Measurements from ENCODE around the gene SMCO2.
"Not testable (repeated sequence)": the region's sequence is repeated elsewhere in the genome, so short reads cannot be mapped to it uniquely, and the experiment has no call there.

The SMCO2 gene

GRCh38 chr12:27531896-27532295 is 85.4 kb downstream of the SMCO2 start:
- Histone ChIP-seq H3K9me3 (no peaks in the 10 kb centered on the region), H3K36me3 (replicated peaks) (no peaks in the 10 kb centered on the region), H3K27me3 (ENCODE audit: low read depth) (no peaks in the 10 kb centered on the region), H3K4me1 (peaks cover 8% of the 10 kb centered on the region; the same call in 1 of the 2 replicates), H3K4me3 (no peak overlapping the region)
- in situ Hi-C loops (cut with MboI; ENCODE audit: low sequenced_read_pairs) = no loop called here
- DNase-seq (ENCODE audit: low spot score in 2 of 2) = no peak

DNA sequence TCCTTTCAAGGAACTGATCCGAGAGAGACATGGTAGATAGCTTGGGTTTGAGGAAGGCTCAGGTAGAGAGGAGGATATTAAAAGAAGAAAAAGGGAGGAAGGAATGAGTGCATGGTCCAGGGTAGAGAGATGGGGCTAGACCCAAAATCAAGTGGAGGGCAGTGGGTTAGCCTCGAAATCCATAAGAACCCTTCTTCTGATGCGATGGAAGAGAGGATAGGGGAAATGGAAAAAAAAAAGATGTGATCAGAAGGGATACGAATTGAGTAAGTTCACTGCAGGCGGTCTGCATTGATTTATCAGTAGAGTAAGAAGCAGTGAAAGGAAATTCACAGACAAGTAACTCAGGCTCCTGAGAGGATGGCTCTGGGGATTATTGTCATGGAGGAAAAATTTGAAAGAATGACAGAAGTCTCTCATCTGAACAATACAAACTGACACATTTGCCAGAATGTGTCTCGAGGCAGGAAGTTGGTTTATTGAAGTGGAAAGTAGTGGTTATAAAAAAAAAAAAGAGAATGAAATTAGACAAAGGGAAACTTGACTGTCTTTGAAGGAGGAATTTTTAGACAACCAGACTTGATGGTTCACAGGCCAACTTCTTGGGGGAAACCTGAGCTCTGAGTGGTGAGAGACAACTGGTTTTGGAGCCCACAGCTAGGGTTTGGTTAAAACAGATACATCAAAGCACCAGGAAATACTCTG is 87.7 kb downstream of the SMCO2 start:
- Histone ChIP-seq H3K36me3 (replicated peaks) (no peaks in the 10 kb centered on the region), H3K4me1 (peaks cover 8% of the 10 kb centered on the region; the same call in 1 of the 2 replicates), H3K27me3 (ENCODE audit: low read depth) (no peaks in the 10 kb centered on the region), H3K9me3 (no peaks in the 10 kb centered on the region), H3K4me3 (no peak overlapping the region)
- in situ Hi-C loops (cut with MboI; ENCODE audit: low sequenced_read_pairs) = no loop called here
- no peak for DNase-seq (ENCODE audit: low spot score in 2 of 2)

GRCh38 chr12:27534765-27535161 is 88.2 kb downstream of the SMCO2 start:
- Histone ChIP-seq H3K4me1 (peaks cover 7% of the 10 kb centered on the region; the same call in 1 of the 2 replicates), H3K4me3 (no peak overlapping the region), H3K9me3 (no peaks in the 10 kb centered on the region), H3K36me3 (replicated peaks) (no peaks in the 10 kb centered on the region), H3K27me3 (ENCODE audit: low read depth) (no peaks in the 10 kb centered on the region)
- no peak for DNase-seq (ENCODE audit: low spot score in 2 of 2)
- in situ Hi-C loops (cut with MboI; ENCODE audit: low sequenced_read_pairs) = no loop called here

- no peaks in the 10 kb centered on the region for H3K36me3 ChIP-seq (replicated peaks)
- H3K9me3 ChIP-seq = no peaks in the 10 kb centered on the region
- no peak for DNase-seq (ENCODE audit: low spot score in 2 of 2)
- in situ Hi-C loops (cut with MboI; ENCODE audit: low sequenced_read_pairs) = no loop called here
- no peaks in the 10 kb centered on the region for H3K27me3 ChIP-seq (ENCODE audit: low read depth)
- H3K4me1 ChIP-seq = peaks cover 2% of the 10 kb centered on the region; the same call in 1 of the 2 replicates
- H3K4me3 ChIP-seq = no peak overlapping the region
Observed at GRCh38 chr12:27535318-27535717, 88.8 kb downstream of the SMCO2 start.

- H3K9me3 ChIP-seq = no peaks in the 10 kb centered on the region
- H3K27me3 ChIP-seq (ENCODE audit: low read depth) = no peaks in the 10 kb centered on the region
- no peaks in the 10 kb centered on the region for H3K36me3 ChIP-seq (replicated peaks)
- no peak for DNase-seq (ENCODE audit: low spot score in 2 of 2)
- in situ Hi-C loops (cut with MboI; ENCODE audit: low sequenced_read_pairs) = no loop called here
- H3K4me3 ChIP-seq = no peak overlapping the region
- H3K4me1 ChIP-seq = 0 out of 2 replicates have a peak, but pooled peaks cover 2% of the 10 kb centered on the region
Observed at GRCh38 chr12:27537855-27538675, 91.5 kb downstream of the SMCO2 start.

DNA sequence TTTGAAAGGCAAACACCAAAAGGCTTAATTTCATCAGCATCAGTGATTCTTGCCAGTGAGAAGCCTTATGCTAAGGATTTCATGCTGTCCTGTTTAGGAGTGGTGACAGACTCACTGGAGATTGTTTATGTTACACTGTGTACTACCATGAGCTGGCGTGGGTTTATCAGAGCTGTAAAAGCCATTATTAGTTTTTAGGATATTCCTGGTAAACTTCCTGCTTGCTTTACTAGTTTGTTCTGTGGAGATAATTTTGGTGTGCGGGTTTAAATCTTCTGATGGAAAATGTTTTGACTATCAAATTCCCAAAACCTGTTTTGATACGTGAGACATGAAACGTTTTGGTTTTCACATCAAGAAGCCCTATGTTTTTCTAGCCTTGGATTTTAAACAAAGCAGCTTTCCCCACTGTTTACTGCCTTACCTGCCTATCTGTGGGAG is 92.7 kb downstream of the SMCO2 start:
- Histone ChIP-seq H3K36me3 (replicated peaks) (no peaks in the 10 kb centered on the region), H3K9me3 (no peaks in the 10 kb centered on the region), H3K4me1 (peaks cover 4% of the 10 kb centered on the region; the same call in 1 of the 2 replicates), H3K4me3 (no peak overlapping the region), H3K27me3 (ENCODE audit: low read depth) (no peaks in the 10 kb centered on the region)
- in situ Hi-C loops (cut with MboI; ENCODE audit: low sequenced_read_pairs) = no loop called here
- no peak for DNase-seq (ENCODE audit: low spot score in 2 of 2)

GRCh38 chr12:27541031-27541719 is 94.6 kb downstream of the SMCO2 start:
- Histone ChIP-seq H3K4me3 (no peak overlapping the region), H3K36me3 (replicated peaks) (no peaks in the 10 kb centered on the region), H3K9me3 (no peaks in the 10 kb centered on the region), H3K4me1 (peaks cover 4% of the 10 kb centered on the region; the same call in 1 of the 2 replicates), H3K27me3 (ENCODE audit: low read depth) (no peaks in the 10 kb centered on the region)
- DNase-seq (ENCODE audit: low spot score in 2 of 2) = no peak
- in situ Hi-C loops (cut with MboI; ENCODE audit: low sequenced_read_pairs) = no loop called here

DNA sequence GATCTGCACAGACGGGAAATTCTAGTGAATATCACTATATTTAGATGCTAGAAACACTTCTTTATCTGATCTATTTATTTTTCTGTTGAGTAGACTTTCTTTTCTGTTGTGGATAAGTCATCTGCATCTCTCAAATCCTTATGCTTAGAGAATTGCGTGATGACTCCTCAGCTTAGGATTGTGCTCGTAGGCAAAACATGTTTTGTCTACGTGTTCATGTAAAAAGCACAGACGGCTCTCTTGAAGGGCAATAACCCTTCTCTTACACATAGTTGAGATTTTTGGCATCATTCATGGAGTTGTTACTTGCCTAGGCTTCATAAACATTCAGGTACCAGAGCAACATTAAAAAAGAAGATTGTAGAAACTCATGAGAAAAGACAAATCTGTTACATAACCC is 96.1 kb downstream of the SMCO2 start:
- Histone ChIP-seq H3K27me3 (ENCODE audit: low read depth) (no peaks in the 10 kb centered on the region), H3K36me3 (replicated peaks) (no peaks in the 10 kb centered on the region), H3K4me1 (peaks cover 4% of the 10 kb centered on the region; the same call in 1 of the 2 replicates), H3K9me3 (no peaks in the 10 kb centered on the region), H3K4me3 (no peak overlapping the region)
- no peak for DNase-seq (ENCODE audit: low spot score in 2 of 2)
- in situ Hi-C loops (cut with MboI; ENCODE audit: low sequenced_read_pairs) = no loop called here

GRCh38 chr12:27544858-27545257 is 98.3 kb downstream of the SMCO2 start:
- H3K9me3 ChIP-seq; DNase-seq (ENCODE audit: low spot score in 2 of 2); in situ Hi-C loops (cut with MboI; ENCODE audit: low sequenced_read_pairs); H3K36me3 ChIP-seq (replicated peaks); H3K27me3 ChIP-seq (ENCODE audit: low read depth); H3K4me3 ChIP-seq: not testable (repeated sequence)
- H3K4me1 ChIP-seq = peaks cover 13% of the 10 kb centered on the region

DNA sequence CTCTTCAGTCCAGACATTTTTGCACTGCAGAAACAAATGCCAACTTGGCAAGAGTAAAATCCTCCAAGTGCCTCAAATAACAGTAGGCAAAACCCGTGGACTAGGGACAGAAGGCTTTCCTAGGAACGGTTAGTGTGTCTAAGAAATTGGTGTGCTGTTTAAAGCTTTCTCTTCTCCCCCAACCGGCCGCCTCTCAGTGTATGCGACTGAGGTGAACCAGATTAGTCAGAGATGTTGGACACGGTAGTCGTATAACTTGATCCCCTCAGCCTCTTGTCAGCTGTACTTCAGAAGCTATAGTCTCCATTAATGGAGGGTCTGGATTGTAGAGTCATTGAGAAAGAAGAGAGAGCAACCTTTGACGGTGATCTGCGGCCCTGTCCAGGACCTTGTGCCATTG is 99.1 kb downstream of the SMCO2 start:
- no peak for DNase-seq (ENCODE audit: low spot score in 2 of 2)
- in situ Hi-C loops (cut with MboI; ENCODE audit: low sequenced_read_pairs) = no loop called here
- Histone ChIP-seq H3K4me3 (no peak overlapping the region), H3K4me1 (peaks cover 22% of the 10 kb centered on the region), H3K27me3 (ENCODE audit: low read depth) (no peaks in the 10 kb centered on the region), H3K9me3 (no peaks in the 10 kb centered on the region), H3K36me3 (replicated peaks) (no peaks in the 10 kb centered on the region)

DNA sequence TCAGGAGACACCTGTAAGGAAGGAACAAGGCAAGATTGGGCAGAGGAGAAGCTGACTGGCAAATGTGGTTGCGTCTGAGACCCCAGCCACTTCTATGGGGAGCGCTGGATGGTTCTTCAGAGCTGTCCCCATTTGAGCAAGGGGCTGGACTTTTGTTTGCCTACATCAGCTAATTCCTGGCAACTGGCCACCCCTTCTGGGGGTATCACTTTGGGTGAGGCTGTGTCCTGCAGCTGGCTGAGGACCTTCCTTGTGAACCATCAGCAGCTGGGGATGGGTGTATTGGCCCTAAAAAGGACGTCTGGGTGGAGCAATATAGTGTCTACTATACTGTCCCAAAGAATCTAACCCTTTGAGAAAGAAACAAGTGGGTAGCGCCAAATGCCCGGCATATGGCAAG is 101.1 kb downstream of the SMCO2 start:
- no peak for DNase-seq (ENCODE audit: low spot score in 2 of 2)
- Histone ChIP-seq H3K4me3 (no peak overlapping the region), H3K9me3 (no peaks in the 10 kb centered on the region), H3K4me1 (peaks cover 22% of the 10 kb centered on the region), H3K27me3 (ENCODE audit: low read depth) (no peaks in the 10 kb centered on the region), H3K36me3 (replicated peaks) (no peaks in the 10 kb centered on the region)
- in situ Hi-C loops (cut with MboI; ENCODE audit: low sequenced_read_pairs) = no loop called here

- Histone ChIP-seq H3K4me1 (peaks cover 18% of the 10 kb centered on the region), H3K9me3 (no peaks in the 10 kb centered on the region), H3K36me3 (replicated peaks) (no peaks in the 10 kb centered on the region), H3K4me3 (no peak overlapping the region), H3K27me3 (ENCODE audit: low read depth) (no peaks in the 10 kb centered on the region)
- no peak for DNase-seq (ENCODE audit: low spot score in 2 of 2)
- in situ Hi-C loops (cut with MboI; ENCODE audit: low sequenced_read_pairs) = no loop called here
Observed at GRCh38 chr12:27548301-27549199, 102.0 kb downstream of the SMCO2 start.

- Histone ChIP-seq H3K4me1 (peaks cover 18% of the 10 kb centered on the region), H3K9me3 (no peaks in the 10 kb centered on the region), H3K36me3 (replicated peaks) (no peaks in the 10 kb centered on the region), H3K27me3 (ENCODE audit: low read depth) (no peaks in the 10 kb centered on the region), H3K4me3 (no peak overlapping the region)
- in situ Hi-C loops (cut with MboI; ENCODE audit: low sequenced_read_pairs) = no loop called here
- DNase-seq (ENCODE audit: low spot score in 2 of 2) = no peak
Observed at GRCh38 chr12:27549236-27549800, 102.8 kb downstream of the SMCO2 start.

Measured in HAP-1 (cell line).